HepG2 (cell line): ENCODE data around the gene HES7. TPM values are rescaled to one million over a fixed set of nuclear protein-coding genes. Genes with fewer than 3 reads are reported as not detected.

Source experiments
- GATAD2A ChIP-seq: IDR thresholded peaks from 2 replicates; pipeline ENCODE4 v1.6.1; 2016
- HES4 ChIP-seq: sonication (generic); formaldehyde crosslinking; IDR thresholded peaks from 2 replicates; pipeline ENCODE4 v1.9.0; 2021; ENCODE audit warnings: mild to moderate bottlenecking, missing genetic modification reagents, borderline replicate concordance
- HOXA3 ChIP-seq: sonication (generic); formaldehyde crosslinking; IDR thresholded peaks from 2 replicates; pipeline ENCODE4 v1.5.0; 2020; ENCODE audit warnings: missing genetic modification reagents
- MIXL1 ChIP-seq: IDR thresholded peaks from 2 replicates; pipeline ENCODE4 v1.6.1; 2016
- SOX6 ChIP-seq, 2 experiments: fragments of 450-650 bp in 1 of 2; sonication (generic) in 1 of 2; formaldehyde crosslinking in 1 of 2; IDR thresholded peaks; 2 replicates each; pipeline versions ENCODE4 v1.4.0 to v1.6.1; 2017 to 2020; ENCODE audit warnings: antibody characterized with exemption in 1 of 2, mild to moderate bottlenecking in 1 of 2, missing genetic modification reagents in 1 of 2
- STAG1 ChIP-seq: sonication (generic); formaldehyde crosslinking; IDR thresholded peaks from 2 replicates; pipeline ENCODE4 v1.4.0; 2020; ENCODE audit warnings: missing genetic modification reagents
- ZNF543 ChIP-seq: sonication (generic); formaldehyde crosslinking; IDR thresholded peaks from 2 replicates; pipeline ENCODE4 v1.4.0; 2020; ENCODE audit warnings: mild to moderate bottlenecking, missing genetic modification reagents
- polyA plus RNA-seq, 8 experiments: library from polyadenylated mRNA; depleted of rRNA in 3 of 8; stranded (reverse) in 7 of 8; unstranded in 1 of 8; fragments of >200 nt; fragmentation: Illumina TruSeq in 4 of 8; extraction: Trizol in 4 of 8; gene quantifications; 2 replicates each; pipeline versions ENCODE4 v1.2.1 to v1.2.3, GENCODE V29; 2011 to 2016; ENCODE audit warnings: low read depth in 4 of 8, missing spikeins in 1 of 8, mixed read lengths in 1 of 8; ENCODE audit not compliant: insufficient read depth in 1 of 8
- total RNA-seq, 5 experiments: library from RNA; depleted of rRNA; stranded (reverse); fragments of >200 nt; fragmentation: Illumina TruSeq; extraction: Trizol; gene quantifications; 2 replicates each; pipeline ENCODE4 v1.2.3, GENCODE V29; 2016; ENCODE audit warnings: low read depth in 1 of 5
- TF ChIP-seq, protein P1 (sequence below): sonication (generic); formaldehyde crosslinking; IDR thresholded peaks from one replicate; pipeline ENCODE4 v1.5.1; 2020; ENCODE audit warnings: mild to moderate bottlenecking, missing genetic modification reagents; ENCODE audit errors: not compliant biosample characterization
- TF ChIP-seq, protein P2 (sequence below): sonication (generic); formaldehyde crosslinking; IDR thresholded peaks from 2 replicates; pipeline ENCODE4 v1.5.1; 2020; ENCODE audit warnings: mild to moderate bottlenecking, missing genetic modification reagents, moderate library complexity
- TF ChIP-seq, protein P3 (sequence below): sonication (generic); formaldehyde crosslinking; IDR thresholded peaks from 2 replicates; pipeline ENCODE4 v1.4.0; 2020; ENCODE audit warnings: mild to moderate bottlenecking, low read depth, missing genetic modification reagents
- TF ChIP-seq, protein P4 (sequence below): IDR thresholded peaks from 2 replicates; pipeline ENCODE4 v1.6.1; 2016; ENCODE audit warnings: missing compliant biosample characterization, missing genetic modification reagents, borderline replicate concordance
- TF ChIP-seq, protein P5 (sequence below): IDR thresholded peaks from 2 replicates; pipeline ENCODE4 v1.6.1; 2012; ENCODE audit warnings: inconsistent platforms

The HES7 gene
- total and polyA plus RNA-seq, 2 of the 13 experiments (the other 11 are each of a cell fraction or from before 2014, with no cell fraction given): not detected

DNA sequence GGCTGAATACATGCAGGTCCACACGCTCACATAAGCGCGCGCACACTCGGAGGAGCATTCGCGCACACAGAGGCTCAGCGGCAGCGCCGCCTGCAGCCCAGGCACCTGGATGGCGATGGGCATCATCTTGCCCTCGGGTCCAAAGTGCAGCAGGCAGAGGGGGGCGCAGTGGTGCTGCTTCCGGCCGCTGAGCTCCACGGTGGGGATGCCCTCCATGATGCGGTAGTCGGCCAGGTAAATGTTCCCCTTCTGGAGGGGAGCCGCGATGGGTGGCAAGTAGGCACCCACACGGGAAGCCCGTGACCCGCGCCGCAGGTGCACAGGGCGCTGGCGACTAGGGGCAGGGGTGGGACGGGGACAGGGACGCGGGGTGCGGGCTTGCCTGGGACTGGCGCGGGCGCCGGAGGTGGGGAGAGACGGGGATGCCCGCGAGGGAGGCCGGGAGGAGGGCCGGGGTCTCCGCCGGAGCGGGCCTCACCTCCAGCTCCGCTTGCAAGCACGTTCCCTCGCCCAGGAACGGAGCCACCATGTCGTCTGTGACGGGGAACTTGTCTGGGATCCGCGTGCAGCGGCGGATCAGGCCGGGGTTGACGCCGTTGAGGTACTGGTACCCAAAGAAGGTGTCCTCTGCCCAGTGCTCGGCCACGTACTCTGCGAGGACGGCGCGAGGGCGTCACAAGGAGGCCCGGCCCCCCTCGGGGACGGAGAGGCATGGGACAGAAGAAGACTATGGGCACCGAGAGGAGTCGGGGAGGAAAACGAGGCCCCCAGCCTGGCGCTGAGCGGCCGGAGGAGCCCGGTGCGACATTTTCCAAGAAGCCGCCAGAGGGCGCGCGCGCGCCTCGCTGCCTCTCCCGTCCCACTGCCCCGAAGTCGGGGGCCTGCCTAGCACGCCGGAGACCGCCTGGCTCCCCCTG lies 44.4 kb downstream of the HES7 start (continued):
- TF ChIP-seq, protein P1, sequence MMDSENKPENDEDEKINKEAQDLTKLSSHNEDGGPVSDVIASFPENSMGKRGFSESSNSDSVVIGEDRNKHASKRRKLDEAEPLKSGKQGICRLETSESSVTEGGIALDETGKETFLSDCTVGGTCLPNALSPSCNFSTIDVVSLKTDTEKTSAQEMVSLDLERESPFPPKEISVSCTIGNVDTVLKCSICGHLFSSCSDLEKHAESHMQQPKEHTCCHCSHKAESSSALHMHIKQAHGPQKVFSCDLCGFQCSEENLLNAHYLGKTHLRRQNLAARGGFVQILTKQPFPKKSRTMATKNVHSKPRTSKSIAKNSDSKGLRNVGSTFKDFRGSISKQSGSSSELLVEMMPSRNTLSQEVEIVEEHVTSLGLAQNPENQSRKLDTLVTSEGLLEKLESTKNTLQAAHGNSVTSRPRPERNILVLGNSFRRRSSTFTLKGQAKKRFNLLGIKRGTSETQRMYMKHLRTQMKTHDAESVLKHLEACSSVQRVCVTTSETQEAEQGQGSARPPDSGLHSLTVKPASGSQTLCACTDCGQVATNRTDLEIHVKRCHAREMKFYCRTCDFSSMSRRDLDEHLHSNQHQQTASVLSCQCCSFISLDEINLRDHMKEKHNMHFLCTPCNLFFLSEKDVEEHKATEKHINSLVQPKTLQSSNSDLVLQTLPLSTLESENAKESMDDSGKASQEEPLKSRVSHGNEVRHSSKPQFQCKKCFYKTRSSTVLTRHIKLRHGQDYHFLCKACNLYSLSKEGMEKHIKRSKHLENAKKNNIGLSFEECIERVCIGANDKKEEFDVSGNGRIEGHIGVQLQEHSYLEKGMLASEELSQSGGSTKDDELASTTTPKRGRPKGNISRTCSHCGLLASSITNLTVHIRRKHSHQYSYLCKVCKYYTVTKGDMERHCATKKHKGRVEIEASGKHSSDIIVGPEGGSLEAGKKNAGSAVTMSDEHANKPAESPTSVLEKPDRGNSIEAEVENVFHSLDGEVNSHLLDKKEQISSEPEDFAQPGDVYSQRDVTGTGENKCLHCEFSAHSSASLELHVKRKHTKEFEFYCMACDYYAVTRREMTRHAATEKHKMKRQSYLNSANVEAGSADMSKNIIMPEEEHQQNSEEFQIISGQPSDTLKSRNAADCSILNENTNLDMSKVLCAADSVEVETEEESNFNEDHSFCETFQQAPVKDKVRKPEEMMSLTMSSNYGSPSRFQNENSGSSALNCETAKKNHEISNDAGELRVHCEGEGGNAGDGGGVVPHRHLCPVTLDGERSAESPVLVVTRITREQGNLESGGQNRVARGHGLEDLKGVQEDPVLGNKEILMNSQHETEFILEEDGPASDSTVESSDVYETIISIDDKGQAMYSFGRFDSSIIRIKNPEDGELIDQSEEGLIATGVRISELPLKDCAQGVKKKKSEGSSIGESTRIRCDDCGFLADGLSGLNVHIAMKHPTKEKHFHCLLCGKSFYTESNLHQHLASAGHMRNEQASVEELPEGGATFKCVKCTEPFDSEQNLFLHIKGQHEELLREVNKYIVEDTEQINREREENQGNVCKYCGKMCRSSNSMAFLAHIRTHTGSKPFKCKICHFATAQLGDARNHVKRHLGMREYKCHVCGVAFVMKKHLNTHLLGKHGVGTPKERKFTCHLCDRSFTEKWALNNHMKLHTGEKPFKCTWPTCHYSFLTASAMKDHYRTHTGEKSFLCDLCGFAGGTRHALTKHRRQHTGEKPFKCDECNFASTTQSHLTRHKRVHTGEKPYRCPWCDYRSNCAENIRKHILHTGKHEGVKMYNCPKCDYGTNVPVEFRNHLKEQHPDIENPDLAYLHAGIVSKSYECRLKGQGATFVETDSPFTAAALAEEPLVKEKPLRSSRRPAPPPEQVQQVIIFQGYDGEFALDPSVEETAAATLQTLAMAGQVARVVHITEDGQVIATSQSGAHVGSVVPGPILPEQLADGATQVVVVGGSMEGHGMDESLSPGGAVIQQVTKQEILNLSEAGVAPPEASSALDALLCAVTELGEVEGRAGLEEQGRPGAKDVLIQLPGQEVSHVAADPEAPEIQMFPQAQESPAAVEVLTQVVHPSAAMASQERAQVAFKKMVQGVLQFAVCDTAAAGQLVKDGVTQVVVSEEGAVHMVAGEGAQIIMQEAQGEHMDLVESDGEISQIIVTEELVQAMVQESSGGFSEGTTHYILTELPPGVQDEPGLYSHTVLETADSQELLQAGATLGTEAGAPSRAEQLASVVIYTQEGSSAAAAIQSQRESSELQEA (CRISPR knock-in tag): no peak
- TF ChIP-seq MIXL1 (CRISPR knock-in tag) (no peak), SOX6 (IDR thresholded peaks at IDR 0.05) (no peak), SOX6 (CRISPR knock-in tag; IDR thresholded peaks at IDR 0.05) (peak; percentile 38; the same call in 1 of the 2 replicates), STAG1 (CRISPR knock-in tag) (peak; percentile 62), GATAD2A (CRISPR knock-in tag) (peak; percentile 46), HES4 (CRISPR knock-in tag) (no peak), ZNF543 (CRISPR knock-in tag) (0 out of 2 replicates have a peak, but pooled peaks have one; percentile 35), HOXA3 (CRISPR knock-in tag) (peak; percentile 71)
- TF ChIP-seq, protein P2, sequence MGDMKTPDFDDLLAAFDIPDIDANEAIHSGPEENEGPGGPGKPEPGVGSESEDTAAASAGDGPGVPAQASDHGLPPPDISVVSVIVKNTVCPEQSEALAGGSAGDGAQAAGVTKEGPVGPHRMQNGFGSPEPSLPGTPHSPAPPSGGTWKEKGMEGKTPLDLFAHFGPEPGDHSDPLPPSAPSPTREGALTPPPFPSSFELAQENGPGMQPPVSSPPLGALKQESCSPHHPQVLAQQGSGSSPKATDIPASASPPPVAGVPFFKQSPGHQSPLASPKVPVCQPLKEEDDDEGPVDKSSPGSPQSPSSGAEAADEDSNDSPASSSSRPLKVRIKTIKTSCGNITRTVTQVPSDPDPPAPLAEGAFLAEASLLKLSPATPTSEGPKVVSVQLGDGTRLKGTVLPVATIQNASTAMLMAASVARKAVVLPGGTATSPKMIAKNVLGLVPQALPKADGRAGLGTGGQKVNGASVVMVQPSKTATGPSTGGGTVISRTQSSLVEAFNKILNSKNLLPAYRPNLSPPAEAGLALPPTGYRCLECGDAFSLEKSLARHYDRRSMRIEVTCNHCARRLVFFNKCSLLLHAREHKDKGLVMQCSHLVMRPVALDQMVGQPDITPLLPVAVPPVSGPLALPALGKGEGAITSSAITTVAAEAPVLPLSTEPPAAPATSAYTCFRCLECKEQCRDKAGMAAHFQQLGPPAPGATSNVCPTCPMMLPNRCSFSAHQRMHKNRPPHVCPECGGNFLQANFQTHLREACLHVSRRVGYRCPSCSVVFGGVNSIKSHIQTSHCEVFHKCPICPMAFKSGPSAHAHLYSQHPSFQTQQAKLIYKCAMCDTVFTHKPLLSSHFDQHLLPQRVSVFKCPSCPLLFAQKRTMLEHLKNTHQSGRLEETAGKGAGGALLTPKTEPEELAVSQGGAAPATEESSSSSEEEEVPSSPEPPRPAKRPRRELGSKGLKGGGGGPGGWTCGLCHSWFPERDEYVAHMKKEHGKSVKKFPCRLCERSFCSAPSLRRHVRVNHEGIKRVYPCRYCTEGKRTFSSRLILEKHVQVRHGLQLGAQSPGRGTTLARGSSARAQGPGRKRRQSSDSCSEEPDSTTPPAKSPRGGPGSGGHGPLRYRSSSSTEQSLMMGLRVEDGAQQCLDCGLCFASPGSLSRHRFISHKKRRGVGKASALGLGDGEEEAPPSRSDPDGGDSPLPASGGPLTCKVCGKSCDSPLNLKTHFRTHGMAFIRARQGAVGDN (CRISPR knock-in tag): peak; percentile 89
- TF ChIP-seq, protein P3, sequence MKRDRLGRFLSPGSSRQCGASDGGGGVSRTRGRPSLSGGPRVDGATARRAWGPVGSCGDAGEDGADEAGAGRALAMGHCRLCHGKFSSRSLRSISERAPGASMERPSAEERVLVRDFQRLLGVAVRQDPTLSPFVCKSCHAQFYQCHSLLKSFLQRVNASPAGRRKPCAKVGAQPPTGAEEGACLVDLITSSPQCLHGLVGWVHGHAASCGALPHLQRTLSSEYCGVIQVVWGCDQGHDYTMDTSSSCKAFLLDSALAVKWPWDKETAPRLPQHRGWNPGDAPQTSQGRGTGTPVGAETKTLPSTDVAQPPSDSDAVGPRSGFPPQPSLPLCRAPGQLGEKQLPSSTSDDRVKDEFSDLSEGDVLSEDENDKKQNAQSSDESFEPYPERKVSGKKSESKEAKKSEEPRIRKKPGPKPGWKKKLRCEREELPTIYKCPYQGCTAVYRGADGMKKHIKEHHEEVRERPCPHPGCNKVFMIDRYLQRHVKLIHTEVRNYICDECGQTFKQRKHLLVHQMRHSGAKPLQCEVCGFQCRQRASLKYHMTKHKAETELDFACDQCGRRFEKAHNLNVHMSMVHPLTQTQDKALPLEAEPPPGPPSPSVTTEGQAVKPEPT: 0 out of 2 replicates have a peak, but pooled peaks have one; percentile 42
- TF ChIP-seq, protein P4, sequence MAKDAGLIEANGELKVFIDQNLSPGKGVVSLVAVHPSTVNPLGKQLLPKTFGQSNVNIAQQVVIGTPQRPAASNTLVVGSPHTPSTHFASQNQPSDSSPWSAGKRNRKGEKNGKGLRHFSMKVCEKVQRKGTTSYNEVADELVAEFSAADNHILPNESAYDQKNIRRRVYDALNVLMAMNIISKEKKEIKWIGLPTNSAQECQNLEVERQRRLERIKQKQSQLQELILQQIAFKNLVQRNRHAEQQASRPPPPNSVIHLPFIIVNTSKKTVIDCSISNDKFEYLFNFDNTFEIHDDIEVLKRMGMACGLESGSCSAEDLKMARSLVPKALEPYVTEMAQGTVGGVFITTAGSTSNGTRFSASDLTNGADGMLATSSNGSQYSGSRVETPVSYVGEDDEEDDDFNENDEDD: no peak
- TF ChIP-seq, protein P5, sequence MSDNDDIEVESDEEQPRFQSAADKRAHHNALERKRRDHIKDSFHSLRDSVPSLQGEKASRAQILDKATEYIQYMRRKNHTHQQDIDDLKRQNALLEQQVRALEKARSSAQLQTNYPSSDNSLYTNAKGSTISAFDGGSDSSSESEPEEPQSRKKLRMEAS: peak; percentile 59
